ENCODE measurements around the gene TIMM23. TPM values are rescaled to one million over a fixed set of nuclear protein-coding genes. Genes with fewer than 3 reads are reported as not detected.

Gene TIMM23
- total RNA-seq, 1 experiment from 2014 or later, result 85.9 TPM

GRCh38 chr10:46019569-46020343, 47.5 kb downstream of the TIMM23 start:
- no peak for DNase-seq (ENCODE audit: extremely low read depth, low read depth)

GRCh38 chr10:46020344-46020657, 48.0 kb downstream of the TIMM23 start:
- DNase-seq (ENCODE audit: extremely low read depth, low read depth), result no peak

DNA sequence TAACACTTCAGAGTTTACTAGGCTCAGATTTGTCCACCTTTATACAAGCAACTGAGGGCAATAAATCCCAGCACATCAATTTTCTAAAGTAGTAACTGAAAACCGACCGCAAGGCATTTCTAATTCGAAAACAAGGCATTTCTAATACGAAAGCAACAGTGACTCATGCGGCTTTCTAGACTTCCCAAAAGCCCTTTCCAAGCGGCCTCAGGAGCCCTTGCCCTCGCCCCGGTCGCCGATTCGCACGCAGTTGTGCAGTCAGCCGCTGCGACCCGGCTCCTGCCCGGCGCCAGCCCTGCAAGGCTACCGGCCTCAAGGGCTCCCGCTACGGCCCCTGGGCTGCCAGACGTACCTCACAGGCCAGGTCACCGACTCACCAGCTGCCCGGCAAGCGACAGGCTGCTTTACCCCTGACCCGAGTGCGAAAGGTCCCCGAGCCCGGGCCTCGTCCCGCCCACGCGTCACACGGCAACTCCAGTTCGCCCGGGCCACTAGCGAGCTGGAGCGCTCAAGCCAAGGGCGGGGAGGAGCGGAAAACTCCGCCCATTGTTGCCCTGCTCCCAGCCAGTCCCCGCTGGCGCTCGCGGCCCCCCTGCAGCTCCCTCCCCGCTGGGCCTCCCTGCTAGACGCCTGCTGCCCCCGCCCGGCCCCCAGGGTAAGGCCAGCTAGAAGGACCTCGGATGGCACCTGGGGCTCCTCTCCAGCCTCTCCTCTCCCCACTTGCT, 50.9 kb downstream of the TIMM23 start:
- DNase-seq (ENCODE audit: extremely low read depth, low read depth), result peak; percentile 87

DNA sequence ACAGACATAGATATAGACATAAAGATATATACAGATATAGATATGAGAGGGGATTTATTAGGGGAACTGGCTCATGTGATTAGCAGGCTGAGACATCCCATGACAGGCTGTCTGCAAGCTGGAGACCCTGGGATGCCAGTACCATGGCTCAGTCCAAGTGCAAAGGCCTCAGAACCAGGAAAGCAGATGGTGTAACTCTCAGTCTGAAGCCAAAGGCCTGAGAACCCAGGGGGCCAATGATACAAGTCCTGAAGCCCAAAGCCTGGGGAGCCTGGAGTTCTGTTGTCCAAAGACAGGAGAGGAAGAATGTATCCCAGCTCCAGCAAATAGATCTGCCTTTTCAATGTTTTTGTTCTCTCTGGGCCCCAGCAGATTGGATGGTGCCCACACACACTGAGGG, 52.7 kb downstream of the TIMM23 start:
- no peak for DNase-seq (ENCODE audit: extremely low read depth, low read depth)

DNA sequence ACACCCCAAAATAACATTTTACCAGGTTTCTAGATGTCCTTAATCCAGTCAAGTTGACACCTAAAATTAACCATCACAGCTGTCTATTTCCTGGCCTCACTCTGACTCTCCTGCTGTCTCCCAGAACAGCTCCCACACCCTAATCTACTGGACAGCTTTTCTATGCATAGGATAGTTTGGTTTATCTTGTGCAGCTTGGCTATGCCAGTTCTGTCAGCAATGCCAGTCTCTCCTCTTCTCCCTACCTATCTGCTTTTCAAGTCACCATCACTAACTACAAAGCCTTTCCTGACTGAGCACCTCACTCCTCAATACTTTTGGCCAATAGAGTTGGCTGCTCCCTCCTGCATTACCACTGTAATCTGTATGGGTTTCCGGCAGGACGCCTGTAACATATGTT, 53.1 kb downstream of the TIMM23 start:
- no peak for DNase-seq (ENCODE audit: extremely low read depth, low read depth)

- DNase-seq (ENCODE audit: extremely low read depth, low read depth), result no peak
These were observed 53.8 kb downstream of the TIMM23 start for GRCh38 chr10:46026106-46026505.

- DNase-seq (ENCODE audit: extremely low read depth, low read depth), result peak; percentile 60
These were observed 56.5 kb downstream of the TIMM23 start for GRCh38 chr10:46028584-46029460.

DNA sequence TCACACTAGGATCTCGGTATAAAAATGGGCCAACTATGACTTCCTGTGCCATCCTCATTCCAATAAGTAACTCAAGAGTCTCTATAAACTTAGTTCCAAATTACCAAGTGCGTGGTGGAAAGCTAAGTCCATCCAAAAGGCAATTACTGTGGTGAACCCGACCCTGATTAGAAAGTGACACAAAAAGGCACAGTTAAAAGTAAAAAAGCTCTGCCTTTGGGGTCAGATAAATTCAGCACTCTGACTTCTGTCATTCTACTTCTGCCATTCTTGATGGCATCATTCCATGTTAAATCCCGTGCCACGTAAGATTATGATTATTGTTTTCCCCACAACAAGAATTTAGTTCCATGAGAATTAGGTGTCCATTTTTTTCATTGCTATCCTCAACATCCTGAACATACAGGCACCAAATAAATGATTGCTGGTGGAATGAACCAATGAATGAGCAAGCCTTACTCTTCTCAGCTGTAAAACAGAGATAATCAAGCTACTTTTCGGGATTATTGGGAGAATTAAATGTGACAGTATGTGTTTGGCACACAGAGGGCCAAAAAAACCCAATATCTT, 57.3 kb downstream of the TIMM23 start:
- no peak for DNase-seq (ENCODE audit: extremely low read depth, low read depth)

- DNase-seq (ENCODE audit: extremely low read depth, low read depth), result peak; percentile 98
These were observed 58.0 kb downstream of the TIMM23 start, which contains the start of gene NCOA4 for GRCh38 chr10:46030091-46030937. Gene NCOA4 (minus strand): TSS chr10:46030623. CDS start chr10:46016680, 13,943 bp downstream.

DNA sequence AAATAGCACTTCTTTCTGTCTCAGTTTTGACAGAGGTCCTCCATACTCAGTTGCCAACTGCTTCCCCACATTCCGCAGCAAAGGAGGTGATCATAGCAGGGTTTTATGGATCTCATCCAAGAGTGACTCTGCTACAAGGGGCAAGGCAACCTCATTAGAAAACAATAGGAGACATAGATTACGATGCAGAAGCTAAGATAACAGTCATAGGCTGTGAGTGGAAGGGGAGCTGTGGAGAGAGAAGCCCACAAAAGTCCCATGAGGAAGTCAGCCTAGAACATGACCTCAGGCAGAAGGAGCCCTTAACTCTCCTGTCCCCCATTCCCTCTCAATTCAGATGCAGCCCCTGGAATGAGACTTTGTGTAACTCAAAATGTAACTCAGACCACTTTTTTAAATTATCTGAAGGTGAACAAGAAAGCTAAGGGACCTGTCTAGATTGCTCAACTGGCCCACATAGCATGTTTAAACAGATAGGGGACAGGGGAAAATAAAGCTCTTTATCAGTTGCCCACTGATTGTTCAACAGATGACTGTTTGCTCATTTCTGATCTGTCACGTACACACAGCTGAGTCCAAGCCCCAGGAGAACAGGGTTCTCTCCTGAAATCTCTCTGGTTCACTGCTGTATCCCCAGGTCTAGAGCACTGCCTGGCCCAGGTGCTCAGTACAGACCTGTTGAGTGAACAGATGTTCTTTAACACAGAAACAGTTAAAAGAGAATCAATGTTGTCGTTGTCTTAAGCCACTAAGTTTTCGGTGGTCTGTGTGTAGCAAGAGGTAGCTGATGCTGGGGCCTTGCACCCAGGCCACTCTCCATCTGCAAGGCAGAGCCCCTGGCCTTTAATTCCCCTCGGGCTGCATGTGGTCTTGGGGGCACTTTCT, 59.6 kb downstream of the TIMM23 start:
- no peak for DNase-seq (ENCODE audit: extremely low read depth, low read depth)

- DNase-seq (ENCODE audit: extremely low read depth, low read depth), result peak; percentile 28
These were observed 61.3 kb downstream of the TIMM23 start for GRCh38 chr10:46033602-46034011.

DNA sequence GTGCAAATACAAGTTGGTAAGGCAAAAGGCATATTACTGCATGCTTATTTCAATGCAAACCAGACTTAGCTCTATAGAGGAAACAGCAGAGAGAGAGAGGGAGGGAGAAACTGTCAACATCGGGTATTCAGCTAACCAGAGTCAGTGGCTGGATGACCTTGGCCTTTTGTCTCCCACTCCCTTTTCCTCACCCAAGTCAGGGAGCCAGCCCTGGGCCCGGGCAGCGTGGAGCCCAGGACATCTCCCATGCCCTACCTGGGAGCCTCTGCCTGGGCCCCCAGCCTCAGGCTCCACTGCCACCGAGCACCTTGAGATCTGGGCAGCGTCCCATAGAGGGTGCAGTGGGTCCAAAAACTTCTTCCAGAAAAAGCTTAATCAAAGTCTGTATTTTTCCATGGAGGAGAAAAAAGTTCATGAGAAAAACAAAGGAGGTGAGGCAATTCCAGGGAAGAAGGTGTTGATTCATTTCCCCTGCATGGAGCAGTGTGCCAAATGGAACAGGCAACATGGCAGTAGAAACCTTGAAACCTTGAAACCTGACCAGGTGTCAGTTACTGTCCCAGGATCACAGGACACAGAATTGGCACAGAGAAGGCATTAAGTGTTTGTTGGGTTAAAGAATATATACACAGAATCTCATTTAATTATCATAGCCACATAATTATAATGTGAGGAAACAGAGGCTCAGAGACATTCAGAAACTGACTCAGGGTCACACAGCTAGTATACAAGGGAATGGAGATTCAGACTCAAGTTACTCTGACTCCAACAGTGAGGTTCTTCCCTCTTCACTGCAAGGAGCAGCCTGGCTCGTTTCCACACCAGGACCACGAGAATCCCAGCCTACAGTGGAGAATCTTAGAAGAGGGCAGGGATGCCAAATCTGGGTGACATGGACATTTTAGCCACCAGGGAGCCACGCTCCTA, 63.9 kb downstream of the TIMM23 start:
- no peak for DNase-seq (ENCODE audit: extremely low read depth, low read depth)

DNA sequence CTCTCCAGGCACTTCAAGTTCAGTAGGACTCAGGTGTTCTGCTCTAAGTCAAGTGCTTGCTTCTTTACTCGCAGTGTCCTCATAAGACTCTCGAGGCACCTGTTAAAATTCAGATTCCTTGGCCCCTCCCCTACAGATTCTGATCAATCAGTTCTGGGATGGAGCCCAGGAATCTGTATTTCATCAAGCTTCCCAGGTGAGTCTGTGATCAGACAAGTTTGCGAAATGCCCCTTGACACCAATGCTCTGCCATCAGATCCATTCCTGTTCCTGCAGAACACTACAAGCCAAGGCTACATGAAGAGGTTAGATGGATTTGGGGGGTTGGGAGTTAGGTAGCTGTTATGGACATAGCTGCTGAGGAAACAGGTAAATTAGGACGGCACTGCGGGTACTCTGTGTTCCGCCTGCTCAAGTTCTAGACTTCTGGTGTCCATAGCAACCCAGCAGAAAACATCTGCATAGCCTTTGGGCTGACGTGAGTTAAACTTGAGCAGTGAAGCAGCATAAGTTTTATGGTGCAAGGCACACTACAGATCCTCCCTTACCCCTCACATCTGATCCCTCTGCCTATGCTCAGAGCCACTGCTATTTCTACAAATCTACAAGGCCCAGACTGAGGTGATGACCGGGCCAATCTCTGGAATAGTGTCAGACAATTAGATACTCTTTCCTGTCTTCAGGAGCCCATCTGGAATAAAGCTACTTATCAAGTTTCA, 65.0 kb downstream of the TIMM23 start:
- DNase-seq (ENCODE audit: extremely low read depth, low read depth), result no peak

GRCh38 chr10:46040004-46040403, 67.7 kb downstream of the TIMM23 start:
- no peak for DNase-seq (ENCODE audit: extremely low read depth, low read depth)

- no peak for DNase-seq (ENCODE audit: extremely low read depth, low read depth)
These were observed 70.2 kb downstream of the TIMM23 start for GRCh38 chr10:46042527-46042926.

DNA sequence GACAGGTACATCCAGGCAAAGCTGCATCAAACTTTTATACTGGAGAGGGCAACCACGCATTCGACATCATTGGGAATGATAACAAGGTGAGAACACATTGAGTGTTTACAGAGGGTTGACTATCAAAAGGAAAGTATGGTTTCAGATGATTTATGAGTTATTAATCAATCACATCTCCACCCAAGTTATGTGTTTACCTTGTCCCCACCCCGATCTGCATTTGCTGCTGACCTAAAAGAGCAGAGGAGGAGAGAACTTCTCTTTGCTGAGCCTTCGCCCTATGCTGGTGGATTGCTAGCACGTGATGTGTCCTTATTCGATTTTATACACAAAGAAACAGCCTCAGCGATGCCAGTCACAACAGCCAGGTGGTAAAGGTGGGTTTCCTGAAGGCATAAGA, 74.0 kb downstream of the TIMM23 start, which contains the start of gene MSMB:
TSS of gene MSMB (minus strand) at position 9 of the 400 bp plus-strand sequence. CDS start 32 bp downstream, outside the sequence.
- no peak for DNase-seq (ENCODE audit: extremely low read depth, low read depth)

- no peak for DNase-seq (ENCODE audit: extremely low read depth, low read depth)
These were observed 75.9 kb downstream of the TIMM23 start for GRCh38 chr10:46048152-46048551.

All from NCI-H460 (cell line).